Endothelial cell of umbilical vein (primary cell): ENCODE measurements around the gene PLA2G1B. TPM values are rescaled to one million over a fixed set of nuclear protein-coding genes. Genes with fewer than 3 reads are reported as not detected.
A peak's percentile ranks its signal among the peaks of the same experiment; 100 is the strongest.
"Not testable (repeated sequence)": the region's sequence is repeated elsewhere in the genome, so short reads cannot be mapped to it uniquely, and the experiment has no call there.

Source experiments
- BruUV-seq: library from RNA; stranded (reverse); fragments of 400-500 nt; replicated peaks from 2 replicates; lab custom pipeline; 2021; lab: Mats Ljungman, UMichigan
- CTCF ChIA-PET: fragments of 300-600, 350-600 bp; sonication (Branson Sonifier 250); formaldehyde crosslinking; loops from one replicate; lab custom pipeline; 2021; ENCODE audit warnings: antibody characterized with exemption, inconsistent platforms; lab: Charles Lee
- POLR2A ChIA-PET: fragments of 300-600, 350-600 bp; sonication (Branson Sonifier 250); formaldehyde crosslinking; loops from one replicate; lab custom pipeline; 2021; ENCODE audit warnings: antibody characterized with exemption, inconsistent platforms; lab: Charles Lee
- DNase-seq: peaks from one replicate; pipeline ENCODE4 v3.0.0-alpha.2; 2011; ENCODE audit warnings: low read depth, low spot score
- FAIRE-seq: peaks from 2 replicates; lab custom pipeline; 2011; peaks lifted over from hg19 to GRCh38; lab: Jason Lieb, UNC
- H2AFZ ChIP-seq: 2 replicates; pipeline ENCODE4 v1.6.0; 2012; ENCODE audit warnings: low read depth, low read length, control low read depth, inconsistent platforms
- H3K27ac ChIP-seq: 2 replicates; pipeline ENCODE4 v1.5.1; 2011; ENCODE audit warnings: low read depth, mild to moderate bottlenecking, control low read depth, low read length, moderate library complexity; ENCODE audit not compliant: insufficient read depth
- H3K27me3 ChIP-seq, 2 experiments: 2 replicates each; pipeline versions ENCODE4 v1.6.0 to v1.6.1; 2011; ENCODE audit warnings: low read length in 2 of 2, mixed read lengths in 1 of 2; ENCODE audit not compliant: control insufficient read depth in 2 of 2, insufficient read depth in 2 of 2
- H3K36me3 ChIP-seq, 2 experiments: 2 replicates in 1 of 2; 3 replicates in 1 of 2; pipeline ENCODE4 v1.5.1; 2011; ENCODE audit warnings: low read length in 2 of 2, mild to moderate bottlenecking in 1 of 2, moderate library complexity in 1 of 2; ENCODE audit not compliant: control insufficient read depth in 2 of 2, insufficient read depth in 2 of 2; ENCODE audit errors: extremely low read depth in 1 of 2
- H3K4me1 ChIP-seq: 3 replicates; pipeline ENCODE4 v1.5.1; 2011; ENCODE audit warnings: mild to moderate bottlenecking, low read length; ENCODE audit not compliant: control insufficient read depth, insufficient read depth; ENCODE audit errors: extremely low read depth
- H3K4me2 ChIP-seq: 2 replicates; pipeline ENCODE4 v1.6.1; 2011; ENCODE audit warnings: low read length, control low read depth, mixed read lengths; ENCODE audit not compliant: insufficient read depth
- H3K4me3 ChIP-seq, 3 experiments: fragments of 200-600 bp in 1 of 3; sonication (generic), shearing (Covaris generic) in 1 of 3; replicated peaks in 1 of 3; 2 replicates each; pipeline ENCODE4 v1.5.1; 2011 to 2016; ENCODE audit warnings: control low read depth in 3 of 3, low read length in 3 of 3, mild to moderate bottlenecking in 2 of 3, inconsistent platforms in 1 of 3, low read depth in 1 of 3, moderate library complexity in 1 of 3; ENCODE audit not compliant: insufficient read depth in 1 of 3
- H3K79me2 ChIP-seq: 2 replicates; pipeline ENCODE4 v1.6.0; 2012; ENCODE audit warnings: low read length, inconsistent platforms; ENCODE audit not compliant: control insufficient read depth, insufficient read depth
- H3K9ac ChIP-seq: replicated peaks from 2 replicates; pipeline ENCODE3; 2011; ENCODE audit warnings: low read length, control low read depth; ENCODE audit not compliant: insufficient read depth; ENCODE audit errors: extremely low read depth
- H3K9me1 ChIP-seq: replicated peaks from 3 replicates; pipeline ENCODE4 v1.6.0; 2011; ENCODE audit warnings: mild to moderate bottlenecking, low read length; ENCODE audit not compliant: control insufficient read depth, insufficient read depth; ENCODE audit errors: extremely low read depth
- H3K9me3 ChIP-seq: replicated peaks from 2 replicates; pipeline ENCODE4 v1.5.1; 2012; ENCODE audit warnings: low read length, inconsistent platforms; ENCODE audit not compliant: control insufficient read depth, insufficient read depth
- H4K20me1 ChIP-seq: replicated peaks from 2 replicates; pipeline ENCODE3; 2011; ENCODE audit warnings: mild to moderate bottlenecking, low read length; ENCODE audit not compliant: control insufficient read depth, insufficient read depth; ENCODE audit errors: extremely low read depth
- EZH2 ChIP-seq: IDR thresholded peaks from 2 replicates; pipeline ENCODE4 v1.6.1; 2012; ENCODE audit warnings: borderline replicate concordance, low read depth, mild to moderate bottlenecking, moderate library complexity, low read length, inconsistent platforms; ENCODE audit not compliant: severe bottlenecking
- FOS ChIP-seq: IDR thresholded peaks from 2 replicates; pipeline ENCODE4 v1.6.1; 2011; ENCODE audit warnings: mild to moderate bottlenecking, low read length, moderate library complexity, borderline replicate concordance; ENCODE audit not compliant: insufficient read depth
- GATA2 ChIP-seq: IDR thresholded peaks from 2 replicates; pipeline ENCODE4 v1.7.0; 2011; ENCODE audit warnings: low read depth, mild to moderate bottlenecking, moderate library complexity, mixed read lengths, low read length; ENCODE audit not compliant: insufficient read length, insufficient read depth
- JUN ChIP-seq: IDR thresholded peaks from 2 replicates; pipeline ENCODE4 v1.6.1; 2011; ENCODE audit warnings: borderline replicate concordance, low read depth; ENCODE audit not compliant: insufficient read length, insufficient read depth
- MYC ChIP-seq: IDR thresholded peaks from one replicate; pipeline ENCODE4 v1.6.1; 2011; ENCODE audit warnings: mild to moderate bottlenecking, low read depth, low read length
- POLR2A ChIP-seq: IDR thresholded peaks from 2 replicates; pipeline ENCODE4 v1.6.1; 2012; ENCODE audit warnings: low read depth, mild to moderate bottlenecking, control low read depth, low read length
- POLR2AphosphoS5 ChIP-seq: IDR thresholded peaks from 2 replicates; pipeline ENCODE4 v1.6.1; 2012; ENCODE audit warnings: low read depth, mild to moderate bottlenecking, control low read depth, low read length, moderate library complexity; ENCODE audit not compliant: insufficient read depth
- dilution Hi-C: fragments of 300-500 bp; cut with MboI; formaldehyde crosslinking; loops from one replicate; pipeline ENCODE4 v1.15.0; 2019; ENCODE audit warnings: low sequenced_read_pairs; ENCODE audit not compliant: extremely low pct_ligation_motif_present
- intact Hi-C: fragments of 100-400 bp; cut with micrococcal nuclease; formaldehyde crosslinking; loops from one replicate; pipeline ENCODE4 v1.10.0; 2022
- polyA plus RNA-seq, 4 experiments: library from polyadenylated mRNA; depleted of rRNA in 3 of 4; stranded (reverse) in 3 of 4; unstranded in 1 of 4; fragments of >200 nt; gene quantifications; 2 replicates each; pipeline versions ENCODE4 v1.2.1 to v1.2.3, GENCODE V29; 2011 to 2012; ENCODE audit warnings: missing spikeins in 1 of 4
- total RNA-seq: library from RNA; stranded (reverse); gene quantifications from 2 replicates; pipeline ENCODE4 v1.2.3, GENCODE V29; 2021
- TF ChIP-seq, protein P1 (sequence below), 2 donors: IDR thresholded peaks; 1 replicate in 1 of 2; 2 replicates in 1 of 2; pipeline ENCODE4 v1.5.1; 2011; ENCODE audit warnings: low read length in 2 of 2, mild to moderate bottlenecking in 2 of 2, moderate library complexity in 2 of 2, control low read depth in 1 of 2, inconsistent platforms in 1 of 2, low read depth in 1 of 2; ENCODE audit not compliant: insufficient read depth in 1 of 2; ENCODE audit errors: extremely low read depth in 1 of 2
- TF ChIP-seq, protein P2 (sequence below): IDR thresholded peaks from 2 replicates; pipeline ENCODE4 v1.6.1; 2011; ENCODE audit not compliant: insufficient read depth, insufficient read length

Gene PLA2G1B
- total and polyA plus RNA-seq, 2 donors (not counting 3 experiments of a cell fraction or from before 2014, with no cell fraction given) = not detected

DNA sequence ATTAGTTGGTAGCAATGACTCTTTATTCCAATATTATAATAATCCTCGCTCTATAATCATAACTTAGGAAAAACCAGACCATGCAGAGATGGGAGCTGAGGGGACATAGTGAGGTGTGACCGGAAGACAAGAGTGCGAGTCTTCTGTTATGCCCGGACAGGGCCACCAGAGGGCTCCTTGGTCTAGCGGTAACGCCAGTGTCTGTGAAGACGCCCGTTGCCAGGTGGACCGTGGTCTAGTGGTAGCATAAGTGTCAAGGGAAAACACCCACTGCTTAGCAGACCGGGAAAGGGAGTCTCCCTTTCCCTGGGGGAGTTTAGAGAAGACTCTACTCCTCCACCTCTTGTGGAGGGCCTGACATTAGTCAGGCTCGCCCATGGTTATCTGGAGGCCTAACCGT is 7.9 kb upstream of the PLA2G1B start:
- peak; percentile 30 for DNase-seq
- H3K36me3 ChIP-seq, BruUV-seq, H3K79me2 ChIP-seq, H2AFZ ChIP-seq, dilution Hi-C loops, H4K20me1 ChIP-seq, H3K4me3 ChIP-seq, H3K4me2 ChIP-seq, H3K27me3 ChIP-seq, H3K27ac ChIP-seq, H3K9ac ChIP-seq, H3K9me3 ChIP-seq, H3K9me1 ChIP-seq, H3K4me1 ChIP-seq: not testable (repeated sequence)
- ChIA-PET CTCF (interaction anchor here (0.7 to 2.1 kb wide), 2 partner anchors 12 to 94 kb away, joined by 3 to 6 read pairs; no protein-coding TSS in a partner anchor), POLR2A (interaction anchor here (0.6 kb wide), 1 partner anchor 125 kb away, joined by 6 read pairs; no protein-coding TSS in a partner anchor)
- TF ChIP-seq, protein P1, sequence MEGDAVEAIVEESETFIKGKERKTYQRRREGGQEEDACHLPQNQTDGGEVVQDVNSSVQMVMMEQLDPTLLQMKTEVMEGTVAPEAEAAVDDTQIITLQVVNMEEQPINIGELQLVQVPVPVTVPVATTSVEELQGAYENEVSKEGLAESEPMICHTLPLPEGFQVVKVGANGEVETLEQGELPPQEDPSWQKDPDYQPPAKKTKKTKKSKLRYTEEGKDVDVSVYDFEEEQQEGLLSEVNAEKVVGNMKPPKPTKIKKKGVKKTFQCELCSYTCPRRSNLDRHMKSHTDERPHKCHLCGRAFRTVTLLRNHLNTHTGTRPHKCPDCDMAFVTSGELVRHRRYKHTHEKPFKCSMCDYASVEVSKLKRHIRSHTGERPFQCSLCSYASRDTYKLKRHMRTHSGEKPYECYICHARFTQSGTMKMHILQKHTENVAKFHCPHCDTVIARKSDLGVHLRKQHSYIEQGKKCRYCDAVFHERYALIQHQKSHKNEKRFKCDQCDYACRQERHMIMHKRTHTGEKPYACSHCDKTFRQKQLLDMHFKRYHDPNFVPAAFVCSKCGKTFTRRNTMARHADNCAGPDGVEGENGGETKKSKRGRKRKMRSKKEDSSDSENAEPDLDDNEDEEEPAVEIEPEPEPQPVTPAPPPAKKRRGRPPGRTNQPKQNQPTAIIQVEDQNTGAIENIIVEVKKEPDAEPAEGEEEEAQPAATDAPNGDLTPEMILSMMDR (IDR thresholded peaks at IDR 0.05; ENCODE audit: extremely low read depth in 1 of 2, insufficient read depth in 1 of 2, low read depth in 1 of 2, low read length in 2 of 2) = peak; percentile 44 to 62
- intact Hi-C loops = loop anchor here (2.0 kb wide), 1 partner anchor 95 kb away; no protein-coding TSS in a partner anchor
- peak; percentile 91 for FAIRE-seq

DNA sequence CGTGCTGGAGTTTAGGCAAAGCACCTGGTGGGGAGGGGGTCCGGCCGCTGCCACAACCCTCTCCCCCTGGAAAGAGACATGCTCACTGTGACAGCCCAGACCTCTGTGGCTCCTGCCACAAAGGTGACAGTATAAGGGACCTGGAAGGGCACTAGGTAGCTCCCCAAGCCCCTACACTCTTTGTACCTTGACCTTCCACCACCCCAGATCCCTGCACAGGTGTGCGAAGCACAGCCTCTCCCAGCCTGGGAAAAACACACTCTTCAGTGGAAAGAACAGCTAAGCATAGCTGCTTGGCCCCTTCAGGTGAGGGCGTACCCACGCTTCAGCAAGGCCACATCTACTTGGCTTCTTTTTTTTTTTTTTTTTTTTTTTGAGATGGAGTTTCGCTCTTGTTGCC is 4.9 kb upstream of the PLA2G1B start:
- TF ChIP-seq, protein P2, sequence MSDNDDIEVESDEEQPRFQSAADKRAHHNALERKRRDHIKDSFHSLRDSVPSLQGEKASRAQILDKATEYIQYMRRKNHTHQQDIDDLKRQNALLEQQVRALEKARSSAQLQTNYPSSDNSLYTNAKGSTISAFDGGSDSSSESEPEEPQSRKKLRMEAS = no peak
- TF ChIP-seq FOS (no peak), GATA2 (no peak), JUN (no peak), POLR2AphosphoS5 (no peak), EZH2 (no peak), POLR2A (no peak), MYC (no peak)
- TF ChIP-seq, protein P1 (IDR thresholded peaks at IDR 0.05; ENCODE audit: extremely low read depth in 1 of 2, insufficient read depth in 1 of 2, low read depth in 1 of 2, low read length in 2 of 2) = no peak
- dilution Hi-C loops = no loop called here
- H3K27ac ChIP-seq = no peak overlapping the region
- no peak overlapping the region for H3K4me3 ChIP-seq
- DNase-seq (no peak), FAIRE-seq (no peak)
- BruUV-seq = no TSS peak
- H3K27me3 ChIP-seq = no peaks in the 10 kb centered on the region
- no peak overlapping the region for H3K4me2 ChIP-seq
- no peaks in the 10 kb centered on the region for H3K4me1 ChIP-seq
- intact Hi-C loops = no loop called here
- no peak overlapping the region for H2AFZ ChIP-seq
- H3K9me3 ChIP-seq = no peaks in the 10 kb centered on the region
- no peaks in the 10 kb centered on the region for H3K79me2 ChIP-seq
- H4K20me1 ChIP-seq = no peaks in the 10 kb centered on the region
- CTCF ChIA-PET = no interaction called here
- POLR2A ChIA-PET = no interaction called here
- no peak overlapping the region for H3K9ac ChIP-seq
- no peaks in the 10 kb centered on the region for H3K9me1 ChIP-seq
- no peaks in the 10 kb centered on the region for H3K36me3 ChIP-seq
